Measurements from ENCODE around the gene STRN.

- TF ChIP-seq EZH2 (IDR thresholded peaks at IDR 0.05; ENCODE audit: low read length, missing control alignments) (no peak), CTCF (conservative IDR thresholded peaks at IDR 0.05 in 1 of 2, IDR thresholded peaks at IDR 0.05 in 1 of 2; ENCODE audit: low read depth in 1 of 2, low read length in 2 of 2) (no peak)
Observed at GRCh38 chr2:36919041-36919837, 47.1 kb downstream of the STRN start.
